Calu3 (cell line): ENCODE results near the gene RAB40B. TPM values are rescaled to one million over a fixed set of nuclear protein-coding genes. Genes with fewer than 3 reads are reported as not detected.

Experiments
- BruUV-seq: library from RNA; stranded (reverse); fragments of 400-500 nt; replicated peaks from 2 replicates; lab custom pipeline; 2021; lab: Mats Ljungman, UMichigan
- CTCF ChIA-PET: fragments of 300-600 bp; sonication (Branson Sonifier 250); formaldehyde crosslinking; loops from one replicate; lab custom pipeline; 2022; ENCODE audit warnings: antibody characterized with exemption; lab: Charles Lee
- DNase-seq: peaks from one replicate; pipeline ENCODE4 v3.0.0; 2022
- H3K27ac Mint-ChIP-seq: one replicate; pipeline ENCODE4 v1.8.0; 2022; ENCODE audit warnings: mixed read lengths; ENCODE audit not compliant: unreplicated experiment
- H3K27me3 Mint-ChIP-seq: one replicate; pipeline ENCODE4 v1.8.0; 2022; ENCODE audit warnings: mixed read lengths; ENCODE audit not compliant: unreplicated experiment
- H3K36me3 Mint-ChIP-seq: one replicate; pipeline ENCODE4 v1.8.0; 2022; ENCODE audit warnings: mild to moderate bottlenecking, moderate library complexity, mixed read lengths; ENCODE audit not compliant: insufficient read depth, unreplicated experiment
- H3K4me1 Mint-ChIP-seq: one replicate; pipeline ENCODE4 v1.8.0; 2022; ENCODE audit warnings: mild to moderate bottlenecking, low read depth, mixed read lengths; ENCODE audit not compliant: unreplicated experiment
- H3K4me3 Mint-ChIP-seq: one replicate; pipeline ENCODE4 v1.8.0; 2022; ENCODE audit warnings: mild to moderate bottlenecking, low read depth, moderate library complexity, mixed read lengths; ENCODE audit not compliant: unreplicated experiment
- H3K9me3 Mint-ChIP-seq: one replicate; pipeline ENCODE4 v1.8.0; 2022; ENCODE audit warnings: low read depth, mixed read lengths; ENCODE audit not compliant: unreplicated experiment
- CTCF ChIP-seq: fragments of 200-600 bp; IDR thresholded peaks from one replicate; pipeline ENCODE4 v1.8.0; 2022; ENCODE audit warnings: antibody characterized with exemption; ENCODE audit not compliant: unreplicated experiment
- intact Hi-C: fragments of 100-400 bp; cut with micrococcal nuclease; formaldehyde crosslinking; loops from one replicate; pipeline ENCODE4 v1.10.0; 2022; ENCODE audit not compliant: unreplicated experiment
- microRNA-seq: library from miRNA; unstranded; fragments of <30 nt; microRNA quantifications from one replicate; pipeline ENCODE4 v1.2.0, GENCODE V29; 2022
- total RNA-seq: library from RNA; stranded (reverse); gene quantifications from 2 replicates; pipeline ENCODE4 v1.2.3, GENCODE V29; 2022

RAB40B gene
- total RNA-seq, 1 experiment from 2014 or later: 21.9 TPM

- Mint-ChIP-seq H3K36me3 (peaks cover 88% of the 10 kb centered on the region), H3K27me3 (no peaks in the 10 kb centered on the region), H3K4me1 (peaks cover 6% of the 10 kb centered on the region), H3K4me3 (no peak overlapping the region), H3K9me3 (no peaks in the 10 kb centered on the region), H3K27ac (no peak overlapping the region)
- no peak for DNase-seq
- TF ChIP-seq CTCF: no peak
- CTCF ChIA-PET: no interaction called here
- no TSS peak for BruUV-seq
- intact Hi-C loops: no loop called here
Observed at GRCh38 chr17:82611140-82612058, 87.1 kb downstream of the RAB40B start.

- intact Hi-C loops: no loop called here
- Mint-ChIP-seq H3K27me3 (no peaks in the 10 kb centered on the region), H3K4me1 (peaks cover 6% of the 10 kb centered on the region), H3K36me3 (peaks cover 90% of the 10 kb centered on the region), H3K9me3 (no peaks in the 10 kb centered on the region), H3K27ac (no peak overlapping the region), H3K4me3 (no peak overlapping the region)
- TF ChIP-seq CTCF: no peak
- CTCF ChIA-PET: interaction anchor here (0.5 to 0.7 kb wide), 2 partner anchors 27 to 161 kb away, joined by 3 read pairs; no protein-coding TSS in a partner anchor
- TSS peak; percentile 12 for BruUV-seq
- DNase-seq: no peak
Observed at GRCh38 chr17:82609655-82610054, 88.8 kb downstream of the RAB40B start.

GRCh38 chr17:82608816-82609215, 89.7 kb downstream of the RAB40B start:
- no peak for DNase-seq
- Mint-ChIP-seq H3K9me3 (no peaks in the 10 kb centered on the region), H3K36me3 (peaks cover 90% of the 10 kb centered on the region), H3K4me1 (peaks cover 6% of the 10 kb centered on the region), H3K27ac (no peak overlapping the region), H3K4me3 (no peak overlapping the region), H3K27me3 (no peaks in the 10 kb centered on the region)
- intact Hi-C loops: no loop called here
- no peak for TF ChIP-seq CTCF
- no TSS peak for BruUV-seq
- CTCF ChIA-PET: interaction anchor here (0.7 kb wide), 1 partner anchor 124 kb away, joined by 3 read pairs; no protein-coding TSS in a partner anchor

- Mint-ChIP-seq H3K27ac (no peak overlapping the region), H3K4me1 (no peaks in the 10 kb centered on the region), H3K9me3 (no peaks in the 10 kb centered on the region), H3K4me3 (no peak overlapping the region), H3K27me3 (no peaks in the 10 kb centered on the region), H3K36me3 (peaks cover 91% of the 10 kb centered on the region)
- no TSS peak for BruUV-seq
- DNase-seq: no peak
- no peak for TF ChIP-seq CTCF
- CTCF ChIA-PET: no interaction called here
- intact Hi-C loops: no loop called here
Observed at GRCh38 chr17:82605939-82606600, 92.4 kb downstream of the RAB40B start.

Small RNAs within 50 kb of the gene (microRNA-seq; reads per million reads assigned to microRNA genes)
- gene MIR4525: 6.3 reads per million, percentile 21 among the genes with 10 or more reads in this experiment

Other genes with a start within 250 kb of the RAB40B start
- gene CYBC1, start 247.9 kb downstream of the RAB40B start, total RNA-seq: 78.1 and 80.3 TPM in 2 replicates
- 38.1 and 39.4 TPM in 2 replicates for gene NARF, start 240.0 kb downstream of the RAB40B start, total RNA-seq
- 96.2 TPM in 2 replicates for gene FOXK2, start 179.0 kb downstream of the RAB40B start, total RNA-seq
- gene WDR45B, start 50.3 kb downstream of the RAB40B start, total RNA-seq: 106 and 108 TPM in 2 replicates
- gene FN3KRP, start 18.0 kb upstream of the RAB40B start, total RNA-seq: 44.2 and 49.9 TPM in 2 replicates
- gene FN3K, start 36.9 kb upstream of the RAB40B start, total RNA-seq: 13.4 and 15.5 TPM in 2 replicates
- 76.6 and 90.7 TPM in 2 replicates for gene TBCD, start 53.4 kb upstream of the RAB40B start, total RNA-seq
- gene ZNF750, start 141.3 kb upstream of the RAB40B start, total RNA-seq: not detected in 2 replicates